ENCODE data around the gene LMNTD2. TPM values are rescaled to one million over a fixed set of nuclear protein-coding genes. Genes with fewer than 3 reads are reported as not detected.

The LMNTD2 gene
- total and polyA plus RNA-seq, 2 of the 13 experiments (the other 11 are each of a cell fraction or from before 2014, with no cell fraction given) = 1.1 to 3.1 TPM

DNA sequence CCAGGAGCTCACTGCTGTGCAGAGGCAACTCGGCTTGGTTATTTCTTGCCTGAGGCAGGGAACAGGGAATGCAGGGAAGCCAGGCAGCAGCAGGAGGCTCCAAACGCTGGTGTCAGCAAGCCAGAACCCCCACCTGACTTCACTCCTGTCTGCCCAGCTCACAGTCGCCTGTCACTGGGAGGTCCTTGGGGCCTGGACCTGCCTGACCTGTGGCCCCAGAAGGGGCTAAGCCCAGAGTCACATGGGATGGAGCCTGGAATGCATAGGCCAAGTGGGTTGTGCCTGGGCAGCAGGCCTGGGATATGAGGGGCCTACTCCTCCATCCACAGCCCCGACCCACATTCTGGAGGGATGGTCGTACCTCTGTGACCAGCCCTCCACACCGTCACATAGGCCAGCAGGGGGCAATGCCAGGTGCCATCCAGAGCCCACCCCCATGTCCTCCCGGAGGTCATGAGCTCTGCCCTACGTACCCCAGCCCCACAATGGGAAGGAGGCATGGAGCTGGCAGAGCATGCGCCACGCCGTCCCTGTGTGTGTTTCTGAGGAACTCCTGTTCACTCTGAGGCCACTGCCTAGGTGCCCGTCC is 5.5 kb upstream of the LMNTD2 start (continued):
- no peak for TF ChIP-seq ZNF790 (CRISPR knock-in tag; IDR thresholded peaks at IDR 0.05; ENCODE audit: borderline replicate concordance)
- TF ChIP-seq ZZZ3 (CRISPR knock-in tag; IDR thresholded peaks at IDR 0.05; ENCODE audit: borderline replicate concordance) = no peak
- TF ChIP-seq ZNF263 (CRISPR knock-in tag; IDR thresholded peaks at IDR 0.05) = no peak
- TF ChIP-seq, protein P1, sequence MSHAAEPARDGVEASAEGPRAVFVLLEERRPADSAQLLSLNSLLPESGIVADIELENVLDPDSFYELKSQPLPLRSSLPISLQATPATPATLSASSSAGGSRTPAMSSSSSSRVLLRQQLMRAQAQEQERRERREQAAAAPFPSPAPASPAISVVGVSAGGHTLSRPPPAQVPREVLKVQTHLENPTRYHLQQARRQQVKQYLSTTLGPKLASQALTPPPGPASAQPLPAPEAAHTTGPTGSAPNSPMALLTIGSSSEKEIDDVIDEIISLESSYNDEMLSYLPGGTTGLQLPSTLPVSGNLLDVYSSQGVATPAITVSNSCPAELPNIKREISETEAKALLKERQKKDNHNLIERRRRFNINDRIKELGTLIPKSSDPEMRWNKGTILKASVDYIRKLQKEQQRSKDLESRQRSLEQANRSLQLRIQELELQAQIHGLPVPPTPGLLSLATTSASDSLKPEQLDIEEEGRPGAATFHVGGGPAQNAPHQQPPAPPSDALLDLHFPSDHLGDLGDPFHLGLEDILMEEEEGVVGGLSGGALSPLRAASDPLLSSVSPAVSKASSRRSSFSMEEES (CRISPR knock-in tag; IDR thresholded peaks at IDR 0.05) = no peak; the same call in 1 of the 2 replicates
- TF ChIP-seq, protein P2, sequence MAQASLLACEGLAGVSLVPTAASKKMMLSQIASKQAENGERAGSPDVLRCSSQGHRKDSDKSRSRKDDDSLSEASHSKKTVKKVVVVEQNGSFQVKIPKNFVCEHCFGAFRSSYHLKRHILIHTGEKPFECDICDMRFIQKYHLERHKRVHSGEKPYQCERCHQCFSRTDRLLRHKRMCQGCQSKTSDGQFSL (CRISPR knock-in tag; IDR thresholded peaks at IDR 0.05) = no peak
- no peak for TF ChIP-seq ZNF205 (CRISPR knock-in tag; IDR thresholded peaks at IDR 0.05)
- TF ChIP-seq PHF20 (CRISPR knock-in tag; IDR thresholded peaks at IDR 0.05) = no peak
- no peak for TF ChIP-seq RCOR2 (CRISPR knock-in tag; IDR thresholded peaks at IDR 0.05)
- TF ChIP-seq, protein P3, sequence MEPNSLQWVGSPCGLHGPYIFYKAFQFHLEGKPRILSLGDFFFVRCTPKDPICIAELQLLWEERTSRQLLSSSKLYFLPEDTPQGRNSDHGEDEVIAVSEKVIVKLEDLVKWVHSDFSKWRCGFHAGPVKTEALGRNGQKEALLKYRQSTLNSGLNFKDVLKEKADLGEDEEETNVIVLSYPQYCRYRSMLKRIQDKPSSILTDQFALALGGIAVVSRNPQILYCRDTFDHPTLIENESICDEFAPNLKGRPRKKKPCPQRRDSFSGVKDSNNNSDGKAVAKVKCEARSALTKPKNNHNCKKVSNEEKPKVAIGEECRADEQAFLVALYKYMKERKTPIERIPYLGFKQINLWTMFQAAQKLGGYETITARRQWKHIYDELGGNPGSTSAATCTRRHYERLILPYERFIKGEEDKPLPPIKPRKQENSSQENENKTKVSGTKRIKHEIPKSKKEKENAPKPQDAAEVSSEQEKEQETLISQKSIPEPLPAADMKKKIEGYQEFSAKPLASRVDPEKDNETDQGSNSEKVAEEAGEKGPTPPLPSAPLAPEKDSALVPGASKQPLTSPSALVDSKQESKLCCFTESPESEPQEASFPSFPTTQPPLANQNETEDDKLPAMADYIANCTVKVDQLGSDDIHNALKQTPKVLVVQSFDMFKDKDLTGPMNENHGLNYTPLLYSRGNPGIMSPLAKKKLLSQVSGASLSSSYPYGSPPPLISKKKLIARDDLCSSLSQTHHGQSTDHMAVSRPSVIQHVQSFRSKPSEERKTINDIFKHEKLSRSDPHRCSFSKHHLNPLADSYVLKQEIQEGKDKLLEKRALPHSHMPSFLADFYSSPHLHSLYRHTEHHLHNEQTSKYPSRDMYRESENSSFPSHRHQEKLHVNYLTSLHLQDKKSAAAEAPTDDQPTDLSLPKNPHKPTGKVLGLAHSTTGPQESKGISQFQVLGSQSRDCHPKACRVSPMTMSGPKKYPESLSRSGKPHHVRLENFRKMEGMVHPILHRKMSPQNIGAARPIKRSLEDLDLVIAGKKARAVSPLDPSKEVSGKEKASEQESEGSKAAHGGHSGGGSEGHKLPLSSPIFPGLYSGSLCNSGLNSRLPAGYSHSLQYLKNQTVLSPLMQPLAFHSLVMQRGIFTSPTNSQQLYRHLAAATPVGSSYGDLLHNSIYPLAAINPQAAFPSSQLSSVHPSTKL (CRISPR knock-in tag; IDR thresholded peaks at IDR 0.05) = no peak
- peak; percentile 51; the same call in 1 of the 2 replicates for TF ChIP-seq KDM2A (CRISPR knock-in tag; IDR thresholded peaks at IDR 0.05; ENCODE audit: borderline replicate concordance, low read depth)
- no peak for TF ChIP-seq RFXAP (CRISPR knock-in tag; IDR thresholded peaks at IDR 0.05; ENCODE audit: borderline replicate concordance)
- TF ChIP-seq, protein P4, sequence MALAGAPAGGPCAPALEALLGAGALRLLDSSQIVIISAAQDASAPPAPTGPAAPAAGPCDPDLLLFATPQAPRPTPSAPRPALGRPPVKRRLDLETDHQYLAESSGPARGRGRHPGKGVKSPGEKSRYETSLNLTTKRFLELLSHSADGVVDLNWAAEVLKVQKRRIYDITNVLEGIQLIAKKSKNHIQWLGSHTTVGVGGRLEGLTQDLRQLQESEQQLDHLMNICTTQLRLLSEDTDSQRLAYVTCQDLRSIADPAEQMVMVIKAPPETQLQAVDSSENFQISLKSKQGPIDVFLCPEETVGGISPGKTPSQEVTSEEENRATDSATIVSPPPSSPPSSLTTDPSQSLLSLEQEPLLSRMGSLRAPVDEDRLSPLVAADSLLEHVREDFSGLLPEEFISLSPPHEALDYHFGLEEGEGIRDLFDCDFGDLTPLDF (CRISPR knock-in tag; IDR thresholded peaks at IDR 0.05) = no peak
- TF ChIP-seq ZNF746 (CRISPR knock-in tag; IDR thresholded peaks at IDR 0.05) = no peak
- peak; percentile 62; the same call in 1 of the 2 replicates for TF ChIP-seq MTA1 (CRISPR knock-in tag; IDR thresholded peaks at IDR 0.05; ENCODE audit: borderline replicate concordance)
- TF ChIP-seq ZBTB26 (CRISPR knock-in tag; IDR thresholded peaks at IDR 0.05; ENCODE audit: borderline replicate concordance) = no peak
- TF ChIP-seq CAMTA2 (CRISPR knock-in tag; IDR thresholded peaks at IDR 0.05; ENCODE audit: borderline replicate concordance) = no peak
- no peak for TF ChIP-seq SP5 (CRISPR knock-in tag; IDR thresholded peaks at IDR 0.05; ENCODE audit: borderline replicate concordance, low read depth)
- TF ChIP-seq KDM6A (CRISPR knock-in tag; IDR thresholded peaks at IDR 0.05; ENCODE audit: low read depth) = no peak
- no peak for TF ChIP-seq ZNF280B (CRISPR knock-in tag; IDR thresholded peaks at IDR 0.05; ENCODE audit: borderline replicate concordance)
- TF ChIP-seq MAZ (IDR thresholded peaks at IDR 0.05; ENCODE audit: borderline replicate concordance, low read depth, low read length) = no peak
- TF ChIP-seq MAZ (CRISPR knock-in tag; IDR thresholded peaks at IDR 0.05; ENCODE audit: low read depth) = no peak

All from HepG2 (cell line).